GM18870 (cell line): Measurements from ENCODE around the gene RFPL2.
"Not testable (repeated sequence)": the region's sequence is repeated elsewhere in the genome, so short reads cannot be mapped to it uniquely, and the experiment has no call there.

Experiments
- ATAC-seq: cut with Tn5 transposase; IDR thresholded peaks from one replicate; pipeline ENCODE4 v1.9.1; 2021; ENCODE audit warnings: moderate library complexity; ENCODE audit not compliant: unreplicated experiment

RFPL2 gene

DNA sequence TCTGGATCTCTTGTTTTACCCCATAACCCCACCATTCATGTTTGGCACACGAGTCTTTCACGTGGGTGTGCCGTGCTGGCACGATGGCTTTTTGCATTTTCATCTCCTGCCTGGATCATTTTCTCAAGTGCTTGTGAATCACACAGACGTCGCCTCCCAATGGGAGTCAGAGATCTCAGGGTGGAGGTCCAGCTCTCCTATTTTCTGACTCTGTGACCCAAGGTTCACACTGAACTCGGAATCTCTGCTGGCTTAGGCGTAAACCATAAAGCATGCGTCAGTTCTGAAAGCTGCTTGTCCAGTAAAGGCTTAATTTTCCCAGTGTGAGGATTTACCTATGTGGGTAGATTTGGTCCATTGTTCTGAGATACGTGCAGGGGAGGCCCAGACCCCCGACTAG, 29.8 kb downstream of the RFPL2 start:
- ATAC-seq, result no peak

GRCh38 chr22:32165681-32166080, 39.2 kb downstream of the RFPL2 start:
- ATAC-seq, result no peak

DNA sequence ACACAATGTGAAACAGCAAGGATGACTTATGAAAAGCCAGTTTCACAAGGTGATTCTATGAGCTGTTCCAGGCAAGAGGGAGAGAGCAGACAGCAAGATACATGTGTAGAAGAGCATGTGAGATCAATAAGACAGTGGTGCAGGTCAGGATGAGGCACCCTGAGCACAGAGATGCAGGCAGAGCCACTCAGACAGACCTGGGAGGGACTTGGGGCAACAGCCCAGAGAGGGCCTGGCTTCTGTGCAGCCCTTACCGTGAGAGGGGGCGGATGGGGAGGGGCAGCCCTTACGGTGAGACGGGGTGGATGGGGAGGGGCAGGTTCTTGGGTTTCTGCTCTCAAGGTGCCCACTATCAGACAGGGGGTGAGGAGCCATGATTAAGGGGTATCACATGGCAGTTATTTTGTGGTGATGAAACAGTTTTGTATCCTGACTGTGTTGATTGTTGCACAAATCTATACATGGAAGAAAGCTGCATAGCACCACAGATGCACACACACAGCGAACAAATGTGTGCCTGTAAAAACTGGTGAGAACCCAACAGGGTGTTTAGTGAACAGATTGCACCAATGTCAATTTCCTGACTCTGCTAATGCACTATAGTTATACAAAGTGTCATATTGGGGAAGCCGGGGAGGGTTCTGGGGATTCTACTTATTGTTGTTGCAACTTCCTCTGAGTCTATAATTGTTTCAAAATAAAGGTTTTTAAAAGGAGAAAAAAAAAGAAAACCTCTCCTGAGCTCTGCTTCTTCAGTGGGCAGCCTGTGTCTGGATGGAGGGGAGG, 40.6 kb downstream of the RFPL2 start:
- no peak for ATAC-seq

DNA sequence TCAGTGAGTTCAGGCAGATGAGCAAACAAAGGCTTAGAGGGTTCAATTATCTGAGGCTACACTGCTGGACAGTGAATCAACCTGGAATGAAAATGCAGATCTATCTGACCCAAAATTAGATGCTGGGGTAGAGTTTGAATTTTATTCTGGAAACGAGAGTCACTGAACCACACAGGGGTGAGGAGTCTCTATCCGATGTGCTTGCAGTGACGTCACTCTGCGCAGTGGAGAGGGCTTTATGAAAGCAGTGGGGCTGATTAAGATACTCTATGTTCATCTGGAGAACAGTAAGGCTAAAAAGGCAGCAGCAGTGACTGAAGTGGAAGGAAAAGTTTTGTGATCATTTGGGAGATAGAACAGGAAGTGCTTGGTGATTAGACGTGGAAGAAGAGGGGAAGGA, 44.5 kb downstream of the RFPL2 start:
- not testable (repeated sequence) for ATAC-seq

GRCh38 chr22:32158712-32159533, 46.0 kb downstream of the RFPL2 start, which contains the start of gene C22orf42:
TSS of gene C22orf42 (minus strand) at chr22:32159303. CDS start at chr22:32159215, 88 bp downstream.
- no peak for ATAC-seq

DNA sequence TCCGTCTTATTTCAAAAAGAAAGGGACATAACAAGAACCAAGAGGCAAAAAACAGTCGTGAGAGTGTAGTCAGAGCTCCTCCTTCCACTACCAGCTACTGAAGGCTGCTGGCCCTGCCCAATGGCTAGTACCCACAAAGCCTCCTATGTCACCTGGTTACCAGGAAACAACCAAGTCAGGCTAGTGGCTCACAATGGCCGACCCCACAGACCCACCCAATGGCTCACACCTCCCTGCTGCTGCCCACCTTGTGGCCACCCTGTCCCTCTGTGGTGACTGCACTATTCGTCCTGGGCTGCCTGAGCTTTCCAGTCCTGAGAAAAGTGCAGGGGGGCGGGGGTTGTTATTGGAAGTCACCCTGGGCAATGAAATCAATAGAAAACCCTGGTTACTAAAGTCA, 47.2 kb downstream of the RFPL2 start:
- not testable (repeated sequence) for ATAC-seq

DNA sequence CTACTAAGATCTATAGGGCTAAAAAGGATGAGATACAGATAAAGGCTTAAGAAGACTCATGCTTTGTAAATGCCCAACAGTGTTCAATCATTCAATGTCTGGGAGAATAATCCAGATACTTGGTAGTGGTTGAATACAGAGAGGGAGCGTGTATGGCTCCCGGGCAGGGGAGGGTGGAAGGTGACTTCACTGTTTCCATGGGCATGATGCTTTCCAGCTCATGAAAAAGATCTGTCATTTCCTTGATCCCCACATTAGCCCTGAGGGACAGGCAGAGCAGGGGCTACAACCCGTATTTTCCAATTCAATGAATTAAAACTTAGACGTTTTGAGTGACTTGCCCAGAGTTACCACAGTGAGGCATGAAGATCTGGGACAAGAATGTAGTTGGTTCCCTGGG, 50.1 kb downstream of the RFPL2 start:
- not testable (repeated sequence) for ATAC-seq

- ATAC-seq, result not testable (repeated sequence)
Observed at GRCh38 chr22:32151641-32152040, 53.2 kb downstream of the RFPL2 start.

DNA sequence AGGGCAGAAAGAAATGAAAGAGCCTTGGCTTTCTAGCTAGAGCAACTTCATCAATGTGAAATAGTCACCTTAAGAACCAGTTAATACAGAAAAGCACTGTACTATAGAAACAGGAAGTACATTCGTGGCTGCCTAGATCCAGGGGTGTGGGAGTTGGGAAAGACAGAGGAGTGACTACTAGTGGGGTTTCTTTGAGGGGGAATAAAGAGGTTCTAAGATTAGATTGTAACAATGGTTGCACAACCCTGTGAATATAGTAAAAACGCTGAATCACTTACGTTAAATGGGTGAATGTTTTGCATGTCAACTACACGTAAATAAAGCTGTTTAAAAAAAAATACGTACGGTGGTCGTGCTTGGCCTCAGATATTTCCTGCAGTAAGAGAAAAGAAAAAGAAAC, 54.2 kb downstream of the RFPL2 start:
- not testable (repeated sequence) for ATAC-seq

- not testable (repeated sequence) for ATAC-seq
Observed at GRCh38 chr22:32148372-32148771, 56.5 kb downstream of the RFPL2 start.

GRCh38 chr22:32147128-32147527, 57.7 kb downstream of the RFPL2 start:
- not testable (repeated sequence) for ATAC-seq

GRCh38 chr22:32144496-32145274, 60.2 kb downstream of the RFPL2 start:
- no peak for ATAC-seq

- no peak for ATAC-seq
Observed at GRCh38 chr22:32142600-32142999, 62.3 kb downstream of the RFPL2 start.

DNA sequence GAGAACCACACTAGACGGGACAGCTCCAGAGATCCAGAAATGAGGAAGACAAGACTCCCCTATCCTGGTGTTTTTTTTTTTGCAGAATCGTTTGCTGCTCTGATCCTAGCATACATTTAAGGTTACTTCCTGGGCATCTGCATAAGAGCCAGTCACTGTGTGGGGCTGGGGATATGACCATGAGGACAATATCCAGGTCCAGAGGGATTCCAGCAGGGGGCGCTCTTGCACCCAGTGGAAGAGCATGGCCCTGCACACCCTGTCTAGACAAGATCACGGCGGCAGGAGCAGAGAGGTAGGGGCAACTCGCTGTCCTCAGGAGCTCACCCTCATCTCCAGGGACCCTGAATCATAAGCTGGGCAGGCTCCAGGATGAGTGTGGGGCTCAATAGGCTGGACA, 64.2 kb downstream of the RFPL2 start:
- not testable (repeated sequence) for ATAC-seq
